Neural cell (in vitro differentiated cells): Measurements from ENCODE around the gene LMCD1. TPM values are rescaled to one million over a fixed set of nuclear protein-coding genes. Genes with fewer than 3 reads are reported as not detected.

Experiments
- H2AFZ ChIP-seq: fragments of 200-600, 300-800 bp; sonication (generic), shearing (Covaris generic); 2 replicates; pipeline ENCODE4 v1.6.0; 2014; ENCODE audit warnings: low read depth, mild to moderate bottlenecking, antibody characterized with exemption, low read length, moderate library complexity
- H3F3A ChIP-seq: fragments of 200-600 bp; shearing (Covaris generic); 2 replicates; pipeline ENCODE4 v1.6.1; 2016; ENCODE audit warnings: mild to moderate bottlenecking, moderate library complexity, mixed read lengths, antibody characterized with exemption, low read length; ENCODE audit not compliant: insufficient read depth, poor library complexity, severe bottlenecking
- H3K27ac ChIP-seq: fragments of 200-600, 300-800 bp; sonication (generic), shearing (Covaris generic); 2 replicates; pipeline ENCODE4 v1.5.1; 2014; ENCODE audit warnings: mild to moderate bottlenecking, low read length, moderate library complexity
- H3K27me3 ChIP-seq: fragments of 300-800, 200-600 bp; sonication (generic), shearing (Covaris generic); 2 replicates; pipeline ENCODE4 v1.6.0; 2014; ENCODE audit warnings: mild to moderate bottlenecking, low read depth, low read length, moderate library complexity; ENCODE audit not compliant: insufficient read depth
- H3K36me3 ChIP-seq: fragments of 300-800, 200-600 bp; sonication (generic), shearing (Covaris generic); 2 replicates; pipeline ENCODE4 v1.5.1; 2014; ENCODE audit warnings: mild to moderate bottlenecking, antibody characterized with exemption, low read length, moderate library complexity; ENCODE audit not compliant: insufficient read depth
- H3K4me2 ChIP-seq: fragments of 300-800, 200-600 bp; sonication (generic), shearing (Covaris generic); 2 replicates; pipeline ENCODE4 v1.6.0; 2014; ENCODE audit warnings: mild to moderate bottlenecking, low read length
- H3K4me3 ChIP-seq: fragments of 300-800, 200-600 bp; sonication (generic), shearing (Covaris generic); 2 replicates; pipeline ENCODE4 v1.5.1; 2014; ENCODE audit warnings: mild to moderate bottlenecking, low read length, moderate library complexity
- H3K79me2 ChIP-seq: fragments of 200-600 bp; shearing (Covaris generic); replicated peaks from 2 replicates; pipeline ENCODE4 v1.6.0; 2014; ENCODE audit warnings: mild to moderate bottlenecking, low read length, moderate library complexity; ENCODE audit not compliant: insufficient read depth
- H3K9ac ChIP-seq: fragments of 300-800, 200-600 bp; sonication (generic), shearing (Covaris generic); 2 replicates; pipeline ENCODE4 v1.6.1; 2016; ENCODE audit warnings: mild to moderate bottlenecking, low read length, mixed read lengths
- H3K9me2 ChIP-seq: fragments of 200-600 bp; shearing (Covaris generic); 2 replicates; pipeline ENCODE4 v1.6.1; 2016; ENCODE audit warnings: mild to moderate bottlenecking, low read length, mixed read lengths; ENCODE audit not compliant: insufficient read depth
- H3K9me3 ChIP-seq: fragments of 200-600, 300-800 bp; sonication (generic), shearing (Covaris generic); 2 replicates; pipeline ENCODE4 v1.6.1; 2016; ENCODE audit warnings: mild to moderate bottlenecking, mixed run types, low read length, moderate library complexity, mixed read lengths
- H4K20me1 ChIP-seq: fragments of 200-600 bp; shearing (Covaris generic); 2 replicates; pipeline ENCODE4 v1.6.1; 2016; ENCODE audit warnings: mild to moderate bottlenecking, mixed run types; ENCODE audit not compliant: insufficient read depth
- CTCF ChIP-seq: fragments of 450-650 bp; IDR thresholded peaks from 2 replicates; pipeline ENCODE4 v1.5.1; 2014; ENCODE audit warnings: antibody characterized with exemption, mild to moderate bottlenecking, moderate library complexity; ENCODE audit not compliant: poor library complexity, severe bottlenecking
- EP300 ChIP-seq: fragments of 450-650 bp; conservative IDR thresholded peaks from 2 replicates; pipeline ENCODE4 v1.6.1; 2014; ENCODE audit warnings: antibody characterized with exemption, mild to moderate bottlenecking, moderate library complexity; ENCODE audit not compliant: poor library complexity, severe bottlenecking
- EZH2 ChIP-seq: fragments of 200-600, 300-800 bp; shearing (Covaris generic), sonication (generic); IDR thresholded peaks from 2 replicates; pipeline ENCODE4 v1.6.1; 2014; ENCODE audit warnings: antibody characterized with exemption, low read length, borderline replicate concordance, mild to moderate bottlenecking; ENCODE audit not compliant: insufficient read depth, poor library complexity, severe bottlenecking
- MXI1 ChIP-seq: fragments of 450-650 bp; conservative IDR thresholded peaks from 2 replicates; pipeline ENCODE4 v1.6.1; 2014; ENCODE audit warnings: antibody characterized with exemption, mild to moderate bottlenecking; ENCODE audit not compliant: poor library complexity, severe bottlenecking
- POLR2AphosphoS5 ChIP-seq: IDR thresholded peaks from 2 replicates; pipeline ENCODE4 v1.6.1; 2012
- RAD21 ChIP-seq: fragments of 450-650 bp; conservative IDR thresholded peaks from 2 replicates; pipeline ENCODE4 v1.6.1; 2014; ENCODE audit warnings: antibody characterized with exemption, mild to moderate bottlenecking, moderate library complexity
- SMC3 ChIP-seq: fragments of 450-650 bp; conservative IDR thresholded peaks from 2 replicates; pipeline ENCODE4 v1.6.1; 2014; ENCODE audit warnings: antibody characterized with exemption, mild to moderate bottlenecking, moderate library complexity; ENCODE audit not compliant: poor library complexity
- TAF1 ChIP-seq: IDR thresholded peaks from 2 replicates; pipeline ENCODE4 v1.6.1; 2012; ENCODE audit warnings: low read depth
- polyA plus RNA-seq: library from polyadenylated mRNA; depleted of rRNA; stranded (reverse); fragments of >200 nt; gene quantifications from 2 replicates; pipeline ENCODE4 v1.2.3, GENCODE V29; 2014
- TF ChIP-seq, protein P1 (sequence below): IDR thresholded peaks from 2 replicates; pipeline ENCODE4 v1.6.1; 2012; ENCODE audit warnings: borderline replicate concordance

The LMCD1 gene
- polyA plus RNA-seq, 1 donor from 2014 or later, result 3.5 TPM

DNA sequence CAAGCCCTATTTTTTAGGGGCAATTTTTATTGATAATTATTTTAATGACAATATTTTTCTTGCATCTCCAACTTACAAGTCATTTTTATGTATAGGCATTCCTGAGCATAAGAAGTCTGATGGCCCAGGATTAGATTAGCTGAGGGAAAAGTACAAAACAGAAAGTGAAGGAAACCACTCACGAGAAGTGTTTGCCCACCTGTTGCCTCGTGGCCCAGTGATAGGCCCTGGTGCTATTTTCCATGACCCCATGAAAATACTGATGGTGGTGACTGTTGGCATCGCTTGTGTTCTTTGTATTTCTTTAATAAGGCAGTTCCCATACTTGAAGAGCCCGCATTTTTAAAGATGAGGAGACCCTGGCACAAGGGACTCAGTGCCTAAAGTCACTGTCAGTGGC lies 7.9 kb upstream of the LMCD1 start:
- no peak overlapping the region for H3K9ac ChIP-seq
- H3K79me2 ChIP-seq, result no peaks in the 10 kb centered on the region
- H3F3A ChIP-seq, result no peaks in the 10 kb centered on the region
- H2AFZ ChIP-seq, result no peak overlapping the region
- no peak overlapping the region for H3K27ac ChIP-seq
- no peaks in the 10 kb centered on the region for H3K36me3 ChIP-seq
- H3K9me3 ChIP-seq, result no peaks in the 10 kb centered on the region
- H3K4me2 ChIP-seq, result no peak overlapping the region
- H3K9me2 ChIP-seq, result no peaks in the 10 kb centered on the region
- H4K20me1 ChIP-seq, result no peaks in the 10 kb centered on the region
- no peaks in the 10 kb centered on the region for H3K27me3 ChIP-seq
- no peak overlapping the region for H3K4me3 ChIP-seq
- TF ChIP-seq EP300, result no peak
- TF ChIP-seq MXI1, result no peak
- TF ChIP-seq RAD21, result no peak
- TF ChIP-seq, protein P1, sequence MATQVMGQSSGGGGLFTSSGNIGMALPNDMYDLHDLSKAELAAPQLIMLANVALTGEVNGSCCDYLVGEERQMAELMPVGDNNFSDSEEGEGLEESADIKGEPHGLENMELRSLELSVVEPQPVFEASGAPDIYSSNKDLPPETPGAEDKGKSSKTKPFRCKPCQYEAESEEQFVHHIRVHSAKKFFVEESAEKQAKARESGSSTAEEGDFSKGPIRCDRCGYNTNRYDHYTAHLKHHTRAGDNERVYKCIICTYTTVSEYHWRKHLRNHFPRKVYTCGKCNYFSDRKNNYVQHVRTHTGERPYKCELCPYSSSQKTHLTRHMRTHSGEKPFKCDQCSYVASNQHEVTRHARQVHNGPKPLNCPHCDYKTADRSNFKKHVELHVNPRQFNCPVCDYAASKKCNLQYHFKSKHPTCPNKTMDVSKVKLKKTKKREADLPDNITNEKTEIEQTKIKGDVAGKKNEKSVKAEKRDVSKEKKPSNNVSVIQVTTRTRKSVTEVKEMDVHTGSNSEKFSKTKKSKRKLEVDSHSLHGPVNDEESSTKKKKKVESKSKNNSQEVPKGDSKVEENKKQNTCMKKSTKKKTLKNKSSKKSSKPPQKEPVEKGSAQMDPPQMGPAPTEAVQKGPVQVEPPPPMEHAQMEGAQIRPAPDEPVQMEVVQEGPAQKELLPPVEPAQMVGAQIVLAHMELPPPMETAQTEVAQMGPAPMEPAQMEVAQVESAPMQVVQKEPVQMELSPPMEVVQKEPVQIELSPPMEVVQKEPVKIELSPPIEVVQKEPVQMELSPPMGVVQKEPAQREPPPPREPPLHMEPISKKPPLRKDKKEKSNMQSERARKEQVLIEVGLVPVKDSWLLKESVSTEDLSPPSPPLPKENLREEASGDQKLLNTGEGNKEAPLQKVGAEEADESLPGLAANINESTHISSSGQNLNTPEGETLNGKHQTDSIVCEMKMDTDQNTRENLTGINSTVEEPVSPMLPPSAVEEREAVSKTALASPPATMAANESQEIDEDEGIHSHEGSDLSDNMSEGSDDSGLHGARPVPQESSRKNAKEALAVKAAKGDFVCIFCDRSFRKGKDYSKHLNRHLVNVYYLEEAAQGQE, result no peak
- TF ChIP-seq EZH2, result no peak
- TF ChIP-seq CTCF, result no peak
- no peak for TF ChIP-seq SMC3
- TF ChIP-seq POLR2AphosphoS5, result no peak
- TF ChIP-seq TAF1, result no peak

DNA sequence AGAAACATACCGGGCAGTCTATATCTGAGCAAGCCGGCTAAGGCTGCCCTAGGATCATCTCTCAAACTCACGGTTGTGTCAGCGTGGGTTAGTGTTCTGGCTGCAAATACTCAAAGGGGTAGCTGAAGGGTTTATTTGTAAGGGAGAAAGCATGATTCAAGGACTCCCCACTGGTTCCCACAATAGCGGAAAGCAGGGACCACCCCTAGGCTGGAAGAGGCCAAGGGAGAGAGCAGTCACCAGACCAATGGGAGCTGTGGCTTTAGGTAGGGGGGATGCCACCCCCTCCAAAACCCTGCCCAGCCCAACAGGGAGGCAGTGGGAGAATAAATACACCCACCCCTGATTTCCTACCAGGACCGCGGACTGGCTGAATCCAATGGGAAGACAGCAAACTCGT lies 7.3 kb upstream of the LMCD1 start:
- no peak for TF ChIP-seq EP300
- TF ChIP-seq RAD21, result no peak
- no peak for TF ChIP-seq CTCF
- TF ChIP-seq POLR2AphosphoS5, result no peak
- TF ChIP-seq MXI1, result no peak
- TF ChIP-seq SMC3, result no peak
- no peak for TF ChIP-seq TAF1
- TF ChIP-seq, protein P1, result no peak
- TF ChIP-seq EZH2, result no peak
- Histone ChIP-seq H3K36me3 (no peaks in the 10 kb centered on the region), H3K79me2 (no peaks in the 10 kb centered on the region), H3K9me2 (no peaks in the 10 kb centered on the region), H3K27me3 (no peaks in the 10 kb centered on the region), H3K4me3 (no peak overlapping the region), H3K27ac (no peak overlapping the region), H3K4me2 (no peak overlapping the region), H4K20me1 (no peaks in the 10 kb centered on the region), H3K9me3 (no peaks in the 10 kb centered on the region), H3K9ac (no peak overlapping the region), H2AFZ (no peak overlapping the region), H3F3A (no peaks in the 10 kb centered on the region)
